ENCODE results near the gene STIM2. TPM values are rescaled to one million over a fixed set of nuclear protein-coding genes. Genes with fewer than 3 reads are reported as not detected.

The STIM2 gene
- total and polyA plus RNA-seq, 2 donors (not counting 1 experiment from before 2014, with no cell fraction given) = 48.6 to 96.0 TPM

- Mint-ChIP-seq H3K4me3 (peak overlapping the region; percentile 73), H3K4me1 (peaks cover 81% of the 10 kb centered on the region), H3K27me3 (no peaks in the 10 kb centered on the region), H3K27ac (peak overlapping the region; percentile 79), H3K9me3 (ENCODE audit: insufficient read depth) (peaks cover 4% of the 10 kb centered on the region)
- H3K9me3 ChIP-seq (ENCODE audit: control extremely low read depth in 1 of 3, control insufficient read depth in 2 of 3, insufficient read depth in 1 of 3, low read length in 2 of 3) = peaks cover 0 to 8% (median 2%) of the 10 kb centered on the region in 3 donors
- ATAC-seq (ENCODE audit: low read depth) = peak; percentile 67
- H3K79me2 ChIP-seq (ENCODE audit: control insufficient read depth, insufficient read depth, low read length) = peaks cover 100% of the 10 kb centered on the region
- no peaks in the 10 kb centered on the region for H3K27me3 ChIP-seq (replicated peaks in 1 of 4; ENCODE audit: control extremely low read depth in 1 of 4, control insufficient read depth in 3 of 4, insufficient read depth in 4 of 4, low read length in 3 of 4)
- H3K4me3 ChIP-seq (ENCODE audit: control extremely low read depth in 1 of 5, extremely low read depth in 1 of 5, insufficient read depth in 1 of 5, low read depth in 2 of 5, low read length in 4 of 5) = no peak overlapping the region
- ChIA-PET POLR2A (no interaction called here), CTCF (interaction anchor here (0.8 to 1.5 kb wide), 2 partner anchors 12 to 46 kb away, joined by 3 to 5 read pairs; no protein-coding TSS in a partner anchor)
- no peak overlapping the region for H3K9ac ChIP-seq (ENCODE audit: low read length)
- peak overlapping the region; percentile 43 for H3K4me2 ChIP-seq (replicated peaks; ENCODE audit: low read depth, low read length, poor library complexity, severe bottlenecking)
- DNase-seq = peak; percentile 68
- no peak overlapping the region for H2AFZ ChIP-seq (ENCODE audit: insufficient read depth, low read depth, low read length, poor library complexity, severe bottlenecking)
- H3K4me1 ChIP-seq (ENCODE audit: control insufficient read depth in 2 of 2, insufficient read depth in 2 of 2, low read length in 2 of 2) = peaks cover 32 to 43% of the 10 kb centered on the region in 2 donors
- no peaks in the 10 kb centered on the region for H3K36me3 ChIP-seq (replicated peaks in 1 of 2; ENCODE audit: control extremely low read depth in 1 of 2, control insufficient read depth in 1 of 2, extremely low read depth in 1 of 2, insufficient read depth in 2 of 2, low read length in 1 of 2)
- intact Hi-C loops (cut with micrococcal nuclease) = no loop called here
- TF ChIP-seq CTCF (IDR thresholded peaks at IDR 0.05) = no peak
- TF ChIP-seq EZH2 (IDR thresholded peaks at IDR 0.05; ENCODE audit: borderline replicate concordance, insufficient read depth, low read depth, low read length, poor library complexity, severe bottlenecking) = no peak
- peaks cover 35% of the 10 kb centered on the region for H4K20me1 ChIP-seq (ENCODE audit: control insufficient read depth, insufficient read depth, low read length, poor library complexity, severe bottlenecking)
- WGBS (ENCODE audit: insufficient coverage) = 81% methylated on average over 8 of the region's 10 CpGs
- peak overlapping the region; percentile 9 to 30 for H3K27ac ChIP-seq (ENCODE audit: low read length in 2 of 2)
Observed at GRCh38 chr4:26873391-26874026, 12.9 kb downstream of the STIM2 start.

DNA sequence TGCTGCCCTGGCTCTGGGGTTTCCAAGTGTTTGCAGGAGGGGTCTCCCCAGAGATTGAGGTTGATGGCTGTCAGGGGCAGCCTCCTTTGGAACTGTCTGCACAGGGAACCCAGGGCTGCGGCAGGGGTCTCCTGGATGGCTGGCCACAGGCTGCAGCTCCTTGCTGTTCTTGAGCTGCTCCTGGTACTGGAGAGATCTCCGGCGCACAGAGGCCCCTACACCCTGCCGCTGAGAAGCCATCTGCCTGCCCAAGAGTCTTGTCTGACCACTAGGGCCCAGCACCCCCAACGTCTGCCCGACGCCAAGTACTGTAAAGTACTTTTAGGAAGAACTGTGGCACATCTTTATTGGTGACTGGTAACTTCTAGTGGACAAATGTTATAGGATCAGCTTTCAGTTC lies 13.5 kb downstream of the STIM2 start:
- Histone ChIP-seq H4K20me1 (ENCODE audit: control insufficient read depth, insufficient read depth, low read length, poor library complexity, severe bottlenecking) (peaks cover 29% of the 10 kb centered on the region), H3K27ac (ENCODE audit: low read length in 2 of 2) (peak overlapping the region in 1 of 2 donors; percentile 30), H3K79me2 (ENCODE audit: control insufficient read depth, insufficient read depth, low read length) (peaks cover 100% of the 10 kb centered on the region), H3K4me3 (ENCODE audit: control extremely low read depth in 1 of 5, extremely low read depth in 1 of 5, insufficient read depth in 1 of 5, low read depth in 2 of 5, low read length in 4 of 5) (no peak overlapping the region), H3K9me3 (ENCODE audit: control extremely low read depth in 1 of 3, control insufficient read depth in 2 of 3, insufficient read depth in 1 of 3, low read length in 2 of 3) (peaks cover 0 to 8% (median 2%) of the 10 kb centered on the region in 3 donors), H3K27me3 (replicated peaks in 1 of 4; ENCODE audit: control extremely low read depth in 1 of 4, control insufficient read depth in 3 of 4, insufficient read depth in 4 of 4, low read length in 3 of 4) (no peaks in the 10 kb centered on the region), H3K4me1 (ENCODE audit: control insufficient read depth in 2 of 2, insufficient read depth in 2 of 2, low read length in 2 of 2) (peaks cover 28 to 37% of the 10 kb centered on the region in 2 donors), H3K9ac (ENCODE audit: low read length) (no peak overlapping the region), H2AFZ (ENCODE audit: insufficient read depth, low read depth, low read length, poor library complexity, severe bottlenecking) (no peak overlapping the region), H3K4me2 (replicated peaks; ENCODE audit: low read depth, low read length, poor library complexity, severe bottlenecking) (peak overlapping the region; percentile 43), H3K36me3 (replicated peaks in 1 of 2; ENCODE audit: control extremely low read depth in 1 of 2, control insufficient read depth in 1 of 2, extremely low read depth in 1 of 2, insufficient read depth in 2 of 2, low read length in 1 of 2) (no peaks in the 10 kb centered on the region)
- ATAC-seq (ENCODE audit: low read depth) (no peak), DNase-seq (no peak)
- H3K27ac Mint-ChIP-seq = no peak overlapping the region
- peaks cover 6% of the 10 kb centered on the region for H3K9me3 Mint-ChIP-seq (ENCODE audit: insufficient read depth)
- 100% methylated on average over 4 of the region's 7 CpGs for WGBS (ENCODE audit: insufficient coverage)
- H3K27me3 Mint-ChIP-seq = no peaks in the 10 kb centered on the region
- H3K4me1 Mint-ChIP-seq = peaks cover 81% of the 10 kb centered on the region
- intact Hi-C loops (cut with micrococcal nuclease) = no loop called here
- ChIA-PET POLR2A (no interaction called here), CTCF (interaction anchor here (1.5 kb wide), 1 partner anchor 12 kb away, joined by 5 read pairs; no protein-coding TSS in a partner anchor)
- no peak for TF ChIP-seq EZH2 (IDR thresholded peaks at IDR 0.05; ENCODE audit: borderline replicate concordance, insufficient read depth, low read depth, low read length, poor library complexity, severe bottlenecking)
- no peak for TF ChIP-seq CTCF (IDR thresholded peaks at IDR 0.05)
- H3K4me3 Mint-ChIP-seq = no peak overlapping the region

Data from B cell (primary cell).